NCI-H2196 treated with DMSO at 0.1 percent for 48 hours (cell line): ENCODE measurements around the gene PHF21A.

Experiments used
- DNase-seq: peaks from one replicate; lab custom pipeline; 2025; ENCODE audit not compliant: unreplicated experiment; lab: John Stamatoyannopoulos, UW

PHF21A gene

GRCh38 chr11:45887587-45887986, 233.7 kb downstream of the PHF21A start:
- DNase-seq, result no peak

DNA sequence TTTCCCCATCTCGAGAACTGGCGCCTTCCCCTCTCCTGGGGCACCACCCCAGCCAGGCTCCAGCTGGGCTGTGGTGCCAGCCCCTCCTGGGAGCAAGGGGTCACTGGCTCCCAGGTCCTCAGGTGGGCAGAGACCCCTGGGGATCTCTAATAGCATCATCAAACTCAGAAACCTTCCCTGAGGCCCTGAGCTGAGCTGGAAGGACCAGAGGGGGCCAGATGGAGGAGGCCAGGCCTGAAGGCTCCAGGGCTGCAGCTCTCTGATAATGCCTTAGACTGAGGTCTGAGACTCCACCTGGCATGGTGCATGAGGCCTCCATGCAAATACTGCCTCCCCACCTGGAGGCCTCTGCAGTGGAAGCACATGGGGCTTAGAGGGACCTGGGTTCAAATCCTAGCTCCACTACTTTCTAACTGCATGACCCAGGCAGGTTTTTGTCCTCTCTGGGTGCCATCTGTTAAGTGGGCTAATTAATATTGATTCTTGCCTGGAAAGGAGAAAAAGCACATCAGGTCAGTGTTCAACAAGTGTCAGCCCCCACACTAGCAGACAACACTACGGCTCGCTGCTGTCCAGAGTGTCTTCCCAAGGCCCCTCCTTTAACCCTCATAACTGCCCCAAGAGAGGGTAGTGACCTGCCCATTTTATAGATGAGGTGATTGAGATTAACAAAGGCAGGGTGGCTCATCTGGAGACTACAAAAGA, 234.3 kb downstream of the PHF21A start:
- no peak for DNase-seq

DNA sequence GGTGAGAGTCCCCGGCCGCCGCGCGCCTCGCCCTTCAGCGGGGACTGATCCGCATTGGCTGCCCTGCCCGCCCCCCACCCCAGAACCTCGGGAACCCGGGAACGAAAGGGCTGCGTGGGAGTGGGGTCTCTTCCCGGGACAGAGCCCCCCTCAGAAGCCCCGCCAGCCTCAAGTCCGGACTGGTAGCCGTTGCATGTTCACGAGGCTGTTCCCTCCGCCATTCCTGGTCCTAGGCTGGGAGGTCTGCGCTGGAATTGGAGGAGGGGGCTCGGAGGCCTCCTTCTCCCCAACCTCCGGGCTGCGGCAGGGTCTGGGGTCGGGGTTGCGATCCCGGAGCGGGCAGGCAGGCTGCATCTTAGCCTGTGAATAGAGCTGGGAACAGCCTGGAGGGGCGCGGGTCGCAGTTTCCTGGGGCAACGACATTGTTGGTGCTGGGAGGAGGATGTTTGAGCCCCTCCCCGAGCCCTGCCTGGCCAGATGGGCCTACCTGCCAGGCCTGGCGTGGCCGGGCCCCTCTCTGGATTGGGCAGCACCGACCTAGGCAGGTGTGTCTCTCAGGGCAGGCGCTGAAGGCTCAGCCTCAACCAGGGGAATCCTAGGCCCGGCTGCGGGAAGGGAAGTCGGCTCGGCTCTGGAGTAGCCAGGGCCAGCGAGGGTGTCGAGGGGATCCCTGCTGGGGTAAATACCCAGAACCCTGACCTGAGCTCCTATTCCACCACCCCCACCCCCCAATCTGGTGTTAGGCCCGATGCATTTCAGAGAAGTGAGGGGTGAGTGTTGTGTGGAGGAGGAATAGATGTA, 235.1 kb downstream of the PHF21A start:
- no peak for DNase-seq

DNA sequence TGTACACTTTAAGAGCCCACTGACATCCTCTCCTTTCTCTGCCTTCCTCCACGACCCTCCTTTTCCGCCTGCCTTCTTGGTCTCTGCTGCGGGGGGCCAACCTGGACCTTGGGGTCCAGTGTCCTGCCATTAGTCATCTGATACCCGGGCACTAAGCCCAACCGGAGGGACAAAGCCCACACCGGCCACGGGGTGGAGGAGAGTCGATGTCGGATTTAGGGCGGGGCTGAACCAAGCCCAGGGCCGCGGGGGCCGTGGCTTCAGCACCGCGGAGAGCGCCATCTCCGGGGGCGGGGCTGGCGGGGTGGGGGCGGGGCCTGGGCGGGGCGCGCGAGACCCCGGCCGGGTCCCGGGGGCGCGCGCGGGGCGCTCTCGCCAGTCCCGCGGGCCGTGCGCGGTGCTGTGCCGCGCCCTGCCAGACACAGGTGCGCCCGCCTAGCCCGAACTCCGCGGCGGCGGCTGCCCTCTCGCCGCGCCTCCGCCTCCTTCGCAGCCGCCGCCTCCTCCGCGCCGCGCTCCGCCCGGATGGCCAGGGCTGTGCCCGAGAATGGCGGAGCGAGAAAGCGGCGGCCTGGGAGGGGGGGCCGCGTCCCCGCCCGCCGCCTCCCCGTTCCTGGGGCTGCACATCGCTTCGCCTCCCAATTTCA, 235.9 kb downstream of the PHF21A start, which contains the start of gene MAPK8IP1:
Gene MAPK8IP1, plus strand, starts transcription at position 378 of the 647 bp plus-strand sequence. Its CDS starts 170 bp downstream, at position 548.
- DNase-seq, result peak; percentile 66

- DNase-seq, result no peak
These were observed 236.6 kb downstream of the PHF21A start for GRCh38 chr11:45884596-45885185.
